ENCODE results near the gene SCUBE3. TPM values are rescaled to one million over a fixed set of nuclear protein-coding genes. Genes with fewer than 3 reads are reported as not detected.

SCUBE3 gene
- total RNA-seq, 2 experiments from 2014 or later, result not detected

- H3K27me3 ChIP-seq (ENCODE audit: control insufficient read depth in 1 of 2, insufficient read depth in 2 of 2, low read length in 2 of 2), result no peaks in the 10 kb centered on the region
- H3K9me3 ChIP-seq (ENCODE audit: control insufficient read depth in 1 of 2, insufficient read depth in 1 of 2, low read length in 2 of 2), result peaks cover 0 to 5% of the 10 kb centered on the region in 2 experiments
- H3K4me3 Mint-ChIP-seq, result no peak overlapping the region
- H3K4me3 ChIP-seq (ENCODE audit: low read length), result no peak overlapping the region
- no peak for ATAC-seq (ENCODE audit: poor library complexity)
- POLR2A ChIA-PET, result interaction anchor here (1.6 kb wide), 1 partner anchor 20 kb away, joined by 6 read pairs; the partner anchor contains the start of gene ZNF76
- peaks cover 3% of the 10 kb centered on the region for H3K36me3 ChIP-seq (ENCODE audit: insufficient read depth, low read length)
- H3K27ac ChIP-seq (ENCODE audit: low read depth in 1 of 2, low read length in 2 of 2), result no peak overlapping the region
- peaks cover 4% of the 10 kb centered on the region for H3K4me1 Mint-ChIP-seq (ENCODE audit: low read depth)
- H3K27me3 Mint-ChIP-seq, result no peaks in the 10 kb centered on the region
- H3K36me3 Mint-ChIP-seq (ENCODE audit: low read depth), result peaks cover 4% of the 10 kb centered on the region
- no peak for DNase-seq
- H3K4me1 ChIP-seq (ENCODE audit: insufficient read depth, low read length), result peaks cover 6% of the 10 kb centered on the region
- TF ChIP-seq CTCF (IDR thresholded peaks at IDR 0.05), result no peak
- no peak overlapping the region for H3K27ac Mint-ChIP-seq
- intact Hi-C loops (cut with DNase I, micrococcal nuclease), result no loop called here
- H3K9me3 Mint-ChIP-seq, result no peaks in the 10 kb centered on the region
- CTCF ChIA-PET, result interaction anchor here (0.5 kb wide), 1 partner anchor 459 kb away, joined by 3 read pairs; no protein-coding TSS in a partner anchor
Observed at GRCh38 chr6:35239581-35239980, 25.8 kb downstream of the SCUBE3 start.

GRCh38 chr6:35240838-35241801 lies 27.4 kb downstream of the SCUBE3 start:
- Mint-ChIP-seq H3K4me3 (no peak overlapping the region), H3K27ac (no peak overlapping the region), H3K4me1 (ENCODE audit: low read depth) (peaks cover 4% of the 10 kb centered on the region), H3K27me3 (no peaks in the 10 kb centered on the region), H3K9me3 (no peaks in the 10 kb centered on the region), H3K36me3 (ENCODE audit: low read depth) (peaks cover 4% of the 10 kb centered on the region)
- ChIA-PET POLR2A (interaction anchor here (0.6 to 1.6 kb wide), 2 partner anchors 18 to 1216 kb away, joined by 4 to 6 read pairs; partner anchors contain the start of gene ZNF76), CTCF (interaction anchor here (0.7 to 2.2 kb wide), 8 partner anchors 11 to 227 kb away, joined by 3 to 18 read pairs (median 4); partner anchors contain the start of gene RPL10A)
- Histone ChIP-seq H3K4me1 (ENCODE audit: insufficient read depth, low read length) (peaks cover 6% of the 10 kb centered on the region), H3K9me3 (ENCODE audit: control insufficient read depth in 1 of 2, insufficient read depth in 1 of 2, low read length in 2 of 2) (no peaks in the 10 kb centered on the region), H3K36me3 (ENCODE audit: insufficient read depth, low read length) (peaks cover 9% of the 10 kb centered on the region), H3K27ac (ENCODE audit: low read depth in 1 of 2, low read length in 2 of 2) (no peak overlapping the region), H3K27me3 (ENCODE audit: control insufficient read depth in 1 of 2, insufficient read depth in 2 of 2, low read length in 2 of 2) (no peaks in the 10 kb centered on the region), H3K4me3 (ENCODE audit: low read length) (no peak overlapping the region)
- DNase-seq (peak; percentile 58 to 81 (median 70)), ATAC-seq (ENCODE audit: poor library complexity) (peak; percentile 93)
- intact Hi-C loops (cut with DNase I, micrococcal nuclease), result loop anchor here (1.0 to 5.0 kb wide), 3 partner anchors 255 to 1044 kb away; no protein-coding TSS in a partner anchor
- peak; percentile 94 for TF ChIP-seq CTCF (IDR thresholded peaks at IDR 0.05)

- Histone ChIP-seq H3K4me3 (ENCODE audit: low read length) (no peak overlapping the region), H3K4me1 (ENCODE audit: insufficient read depth, low read length) (peaks cover 6% of the 10 kb centered on the region), H3K9me3 (ENCODE audit: control insufficient read depth in 1 of 2, insufficient read depth in 1 of 2, low read length in 2 of 2) (no peaks in the 10 kb centered on the region), H3K27ac (ENCODE audit: low read depth in 1 of 2, low read length in 2 of 2) (no peak overlapping the region), H3K27me3 (ENCODE audit: control insufficient read depth in 1 of 2, insufficient read depth in 2 of 2, low read length in 2 of 2) (no peaks in the 10 kb centered on the region), H3K36me3 (ENCODE audit: insufficient read depth, low read length) (peaks cover 9% of the 10 kb centered on the region)
- H3K4me3 Mint-ChIP-seq, result no peak overlapping the region
- no peaks in the 10 kb centered on the region for H3K36me3 Mint-ChIP-seq (ENCODE audit: low read depth)
- no peak overlapping the region for H3K27ac Mint-ChIP-seq
- ATAC-seq (ENCODE audit: poor library complexity), result no peak
- no peaks in the 10 kb centered on the region for H3K9me3 Mint-ChIP-seq
- ChIA-PET POLR2A (no interaction called here), CTCF (no interaction called here)
- no peak for DNase-seq
- intact Hi-C loops (cut with DNase I, micrococcal nuclease), result loop anchor here in 1 of 2 experiments (5.0 kb wide), 1 partner anchor 1045 kb away; no protein-coding TSS in a partner anchor
- H3K27me3 Mint-ChIP-seq, result no peaks in the 10 kb centered on the region
- H3K4me1 Mint-ChIP-seq (ENCODE audit: low read depth), result peaks cover 4% of the 10 kb centered on the region
- TF ChIP-seq CTCF (IDR thresholded peaks at IDR 0.05), result no peak
Observed at GRCh38 chr6:35242486-35242885, 28.7 kb downstream of the SCUBE3 start.

Measured in CD4-positive, alpha-beta T cell (primary cell).